Activated CD4-positive, alpha-beta T cell treated with anti-CD3 and anti-CD28 coated beads, Interleukin-10, Interleukin-2, amounts not matched to agents 100 ng/mL and 50 ng/mL, durations not matched to agents 16 hours and 8 hours (primary cell): ENCODE measurements around the gene SLC25A39.
A peak's percentile ranks its signal among the peaks of the same experiment; 100 is the strongest.
"Not testable (repeated sequence)": the region's sequence is repeated elsewhere in the genome, so short reads cannot be mapped to it uniquely, and the experiment has no call there.

ENCODE experiments used
- DNase-seq: peaks from one replicate; pipeline ENCODE4 v3.0.0-alpha.2; 2020

The SLC25A39 gene

GRCh38 chr17:44353672-44354331 is 29.2 kb upstream of the SLC25A39 start:
- no peak for DNase-seq

- no peak for DNase-seq
These were observed 28.4 kb upstream of the SLC25A39 start for GRCh38 chr17:44352828-44353671.

GRCh38 chr17:44351961-44352827 is 27.6 kb upstream of the SLC25A39 start:
- no peak for DNase-seq

- no peak for DNase-seq
These were observed 26.8 kb upstream of the SLC25A39 start for GRCh38 chr17:44351464-44351863.

GRCh38 chr17:44350733-44351226 is 26.2 kb upstream of the SLC25A39 start:
- DNase-seq, result peak; percentile 85

- DNase-seq, result no peak
These were observed 25.0 kb upstream of the SLC25A39 start for GRCh38 chr17:44349553-44350070.

- DNase-seq, result no peak
These were observed 24.4 kb upstream of the SLC25A39 start for GRCh38 chr17:44348988-44349364.

- peak; percentile 47 for DNase-seq
These were observed 23.8 kb upstream of the SLC25A39 start for GRCh38 chr17:44348234-44348987.

- not testable (repeated sequence) for DNase-seq
These were observed 22.8 kb upstream of the SLC25A39 start for GRCh38 chr17:44347206-44348055.

- DNase-seq, result no peak
These were observed 21.6 kb upstream of the SLC25A39 start for GRCh38 chr17:44346064-44346844.

- DNase-seq, result peak; percentile 50
These were observed 20.9 kb upstream of the SLC25A39 start for GRCh38 chr17:44345454-44346026.

GRCh38 chr17:44344939-44345453 is 20.4 kb upstream of the SLC25A39 start, which contains the start of gene GRN:
GRN (plus strand) TSS chr17:44345302; CDS start chr17:44349165, 3,863 bp downstream.
- DNase-seq, result peak; percentile 92

- no peak for DNase-seq
These were observed 19.0 kb upstream of the SLC25A39 start for GRCh38 chr17:44343510-44344209.

GRCh38 chr17:44340553-44340952 is 15.9 kb upstream of the SLC25A39 start:
- not testable (repeated sequence) for DNase-seq

GRCh38 chr17:44338702-44339101 is 14.1 kb upstream of the SLC25A39 start:
- DNase-seq, result no peak

- DNase-seq, result no peak
These were observed 11.3 kb upstream of the SLC25A39 start for GRCh38 chr17:44335968-44336367.

- no peak for DNase-seq
These were observed 10.9 kb upstream of the SLC25A39 start for GRCh38 chr17:44335564-44335963.

- DNase-seq, result no peak
These were observed 10.1 kb upstream of the SLC25A39 start for GRCh38 chr17:44334727-44335126.

- DNase-seq, result no peak
These were observed 9.7 kb upstream of the SLC25A39 start for GRCh38 chr17:44334315-44334714.
